Measurements from ENCODE around the gene NLRP9.

NLRP9 gene

DNA sequence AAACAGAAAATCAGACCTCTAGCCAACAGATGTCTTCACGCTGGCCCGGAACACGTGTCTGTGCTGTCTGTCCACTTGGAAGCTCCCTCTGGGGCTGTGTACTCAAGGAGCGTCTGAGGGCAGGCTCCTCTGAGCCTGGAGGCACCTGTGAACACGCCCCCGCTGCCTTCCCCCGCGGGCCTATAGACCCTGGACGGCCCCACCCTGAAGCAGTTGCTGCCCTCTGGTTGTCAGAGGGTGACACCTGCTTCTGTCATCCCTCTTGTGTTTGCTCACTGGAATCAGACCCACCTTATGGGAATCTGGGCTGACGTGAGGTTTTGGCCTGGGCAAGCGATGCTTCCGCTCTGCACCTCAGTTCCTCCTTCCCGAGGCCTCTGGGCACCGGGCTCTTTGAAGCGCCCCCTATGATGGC is 44.0 kb downstream of the NLRP9 start:
- Histone ChIP-seq H3K9me3 (ENCODE audit: control insufficient read depth, insufficient read depth, low read length) (no peaks in the 10 kb centered on the region), H3K27me3 (ENCODE audit: control insufficient read depth, insufficient read depth, low read length) (no peaks in the 10 kb centered on the region), H3K27ac (ENCODE audit: low read depth, low read length) (no peak overlapping the region), H3K9ac (ENCODE audit: low read depth, low read length) (no peak overlapping the region), H3K36me3 (ENCODE audit: control insufficient read depth, insufficient read depth, low read length) (peaks cover 51% of the 10 kb centered on the region), H3K4me1 (ENCODE audit: control insufficient read depth, insufficient read depth, low read length) (no peaks in the 10 kb centered on the region), H3K4me3 (ENCODE audit: low read depth, low read length) (no peak overlapping the region)

GRCh38 chr19:55693336-55693974 is 44.7 kb downstream of the NLRP9 start:
- Histone ChIP-seq H3K4me1 (ENCODE audit: control insufficient read depth, insufficient read depth, low read length) (no peaks in the 10 kb centered on the region), H3K36me3 (ENCODE audit: control insufficient read depth, insufficient read depth, low read length) (peaks cover 55% of the 10 kb centered on the region), H3K27ac (ENCODE audit: low read depth, low read length) (no peak overlapping the region), H3K9ac (ENCODE audit: low read depth, low read length) (no peak overlapping the region), H3K27me3 (ENCODE audit: control insufficient read depth, insufficient read depth, low read length) (no peaks in the 10 kb centered on the region), H3K9me3 (ENCODE audit: control insufficient read depth, insufficient read depth, low read length) (no peaks in the 10 kb centered on the region), H3K4me3 (ENCODE audit: low read depth, low read length) (no peak overlapping the region)

- H3K36me3 ChIP-seq (ENCODE audit: control insufficient read depth, insufficient read depth, low read length), result peaks cover 54% of the 10 kb centered on the region
- H3K4me3 ChIP-seq (ENCODE audit: low read depth, low read length), result no peak overlapping the region
- no peak overlapping the region for H3K27ac ChIP-seq (ENCODE audit: low read depth, low read length)
- H3K9me3 ChIP-seq (ENCODE audit: control insufficient read depth, insufficient read depth, low read length), result no peaks in the 10 kb centered on the region
- no peak overlapping the region for H3K9ac ChIP-seq (ENCODE audit: low read depth, low read length)
- H3K27me3 ChIP-seq (ENCODE audit: control insufficient read depth, insufficient read depth, low read length), result no peaks in the 10 kb centered on the region
- H3K4me1 ChIP-seq (ENCODE audit: control insufficient read depth, insufficient read depth, low read length), result no peaks in the 10 kb centered on the region
These were observed 45.5 kb downstream of the NLRP9 start for GRCh38 chr19:55692681-55693081.

- Histone ChIP-seq H3K9ac (ENCODE audit: low read depth, low read length) (no peak overlapping the region), H3K27me3 (ENCODE audit: control insufficient read depth, insufficient read depth, low read length) (no peaks in the 10 kb centered on the region), H3K9me3 (ENCODE audit: control insufficient read depth, insufficient read depth, low read length) (no peaks in the 10 kb centered on the region), H3K4me1 (ENCODE audit: control insufficient read depth, insufficient read depth, low read length) (no peaks in the 10 kb centered on the region), H3K4me3 (ENCODE audit: low read depth, low read length) (no peak overlapping the region), H3K36me3 (ENCODE audit: control insufficient read depth, insufficient read depth, low read length) (peaks cover 50% of the 10 kb centered on the region), H3K27ac (ENCODE audit: low read depth, low read length) (no peak overlapping the region)
These were observed 46.4 kb downstream of the NLRP9 start for GRCh38 chr19:55691561-55692481.

DNA sequence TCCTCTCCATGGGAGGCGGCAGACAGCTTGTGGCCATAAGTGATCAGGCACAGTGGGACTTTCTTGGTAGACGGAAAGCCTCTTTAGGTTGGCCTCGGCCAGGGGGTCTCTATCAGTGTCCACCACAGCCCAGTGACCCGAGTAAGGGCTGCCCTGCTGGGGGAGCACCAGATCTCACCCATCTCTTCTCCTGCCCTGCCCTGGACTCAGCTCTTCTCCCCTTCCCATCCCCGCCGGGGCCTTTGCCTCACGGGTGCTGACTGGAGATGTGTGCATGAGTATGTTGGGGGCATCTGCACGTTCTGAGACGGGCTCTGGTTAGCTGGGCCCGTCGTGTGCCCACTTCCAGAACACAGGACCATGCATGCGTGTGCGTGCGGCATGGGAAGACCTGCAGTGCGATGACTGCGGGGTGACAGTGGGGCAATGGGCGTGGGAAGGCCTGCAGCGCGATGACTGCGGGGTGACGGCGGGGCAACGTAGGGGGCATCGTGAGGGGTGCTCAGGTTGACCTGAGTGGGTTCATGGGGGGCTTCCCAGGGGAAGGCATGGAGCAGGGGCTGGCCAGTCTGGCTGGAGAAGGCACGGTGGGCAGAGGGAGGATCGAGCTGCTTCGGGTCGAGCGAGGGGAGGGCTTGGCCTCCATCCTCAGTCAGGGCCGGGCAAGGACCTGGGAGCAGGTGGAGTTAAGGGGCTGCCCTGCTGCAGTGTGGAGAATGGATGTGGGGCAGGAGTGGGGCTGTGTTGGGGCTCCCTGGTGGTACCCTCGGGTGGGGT is 47.2 kb downstream of the NLRP9 start:
- H3K4me3 ChIP-seq (ENCODE audit: low read depth, low read length), result no peak overlapping the region
- no peaks in the 10 kb centered on the region for H3K27me3 ChIP-seq (ENCODE audit: control insufficient read depth, insufficient read depth, low read length)
- no peaks in the 10 kb centered on the region for H3K4me1 ChIP-seq (ENCODE audit: control insufficient read depth, insufficient read depth, low read length)
- no peaks in the 10 kb centered on the region for H3K9me3 ChIP-seq (ENCODE audit: control insufficient read depth, insufficient read depth, low read length)
- H3K27ac ChIP-seq (ENCODE audit: low read depth, low read length), result no peak overlapping the region
- peaks cover 52% of the 10 kb centered on the region for H3K36me3 ChIP-seq (ENCODE audit: control insufficient read depth, insufficient read depth, low read length)
- no peak overlapping the region for H3K9ac ChIP-seq (ENCODE audit: low read depth, low read length)

- no peaks in the 10 kb centered on the region for H3K4me1 ChIP-seq (ENCODE audit: control insufficient read depth, insufficient read depth, low read length)
- no peak overlapping the region for H3K9ac ChIP-seq (ENCODE audit: low read depth, low read length)
- no peaks in the 10 kb centered on the region for H3K27me3 ChIP-seq (ENCODE audit: control insufficient read depth, insufficient read depth, low read length)
- peaks cover 54% of the 10 kb centered on the region for H3K36me3 ChIP-seq (ENCODE audit: control insufficient read depth, insufficient read depth, low read length)
- H3K4me3 ChIP-seq (ENCODE audit: low read depth, low read length), result no peak overlapping the region
- H3K27ac ChIP-seq (ENCODE audit: low read depth, low read length), result no peak overlapping the region
- no peaks in the 10 kb centered on the region for H3K9me3 ChIP-seq (ENCODE audit: control insufficient read depth, insufficient read depth, low read length)
These were observed 48.0 kb downstream of the NLRP9 start for GRCh38 chr19:55690109-55690768.

DNA sequence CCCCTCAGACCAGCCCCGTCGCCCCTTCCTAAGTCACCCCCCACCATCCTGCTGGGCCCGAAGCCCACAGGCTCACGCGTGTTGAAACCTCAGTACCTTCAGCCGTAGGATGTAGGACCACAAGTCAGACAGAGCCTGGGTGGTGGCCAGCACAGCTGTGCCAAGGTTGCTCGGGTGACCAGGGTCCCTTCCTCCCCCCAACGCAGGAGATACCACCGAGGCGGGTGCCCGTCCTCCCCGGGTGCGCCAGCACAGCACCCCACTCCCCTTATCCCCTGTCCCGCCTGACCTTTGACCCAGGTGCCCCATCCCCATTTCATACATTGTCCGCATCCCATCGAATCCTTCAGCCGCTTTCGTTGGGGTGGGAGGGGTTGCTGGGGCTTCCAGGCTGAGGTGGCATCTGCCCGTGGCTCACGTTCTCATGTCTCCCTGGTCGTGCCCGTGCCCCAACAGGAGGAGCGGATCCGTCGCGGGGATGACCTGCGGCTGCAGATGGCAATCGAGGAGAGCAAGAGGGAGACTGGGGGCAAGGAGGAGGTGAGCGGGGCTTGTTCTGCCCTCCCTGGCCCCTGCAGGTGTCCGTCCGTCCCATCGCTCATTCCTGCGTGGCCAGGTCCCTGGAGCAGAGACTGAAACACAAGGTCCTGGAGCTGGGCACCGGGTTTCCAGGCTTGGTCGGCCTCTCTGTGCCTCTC is 48.6 kb downstream of the NLRP9 start:
- Histone ChIP-seq H3K4me1 (ENCODE audit: control insufficient read depth, insufficient read depth, low read length) (no peaks in the 10 kb centered on the region), H3K4me3 (ENCODE audit: low read depth, low read length) (no peak overlapping the region), H3K36me3 (ENCODE audit: control insufficient read depth, insufficient read depth, low read length) (peaks cover 56% of the 10 kb centered on the region), H3K9ac (ENCODE audit: low read depth, low read length) (no peak overlapping the region), H3K27ac (ENCODE audit: low read depth, low read length) (no peak overlapping the region), H3K9me3 (ENCODE audit: control insufficient read depth, insufficient read depth, low read length) (no peaks in the 10 kb centered on the region), H3K27me3 (ENCODE audit: control insufficient read depth, insufficient read depth, low read length) (no peaks in the 10 kb centered on the region)

- no peaks in the 10 kb centered on the region for H3K4me1 ChIP-seq (ENCODE audit: control insufficient read depth, insufficient read depth, low read length)
- H3K4me3 ChIP-seq (ENCODE audit: low read depth, low read length), result no peak overlapping the region
- H3K9me3 ChIP-seq (ENCODE audit: control insufficient read depth, insufficient read depth, low read length), result no peaks in the 10 kb centered on the region
- H3K27me3 ChIP-seq (ENCODE audit: control insufficient read depth, insufficient read depth, low read length), result no peaks in the 10 kb centered on the region
- peaks cover 57% of the 10 kb centered on the region for H3K36me3 ChIP-seq (ENCODE audit: control insufficient read depth, insufficient read depth, low read length)
- no peak overlapping the region for H3K9ac ChIP-seq (ENCODE audit: low read depth, low read length)
- H3K27ac ChIP-seq (ENCODE audit: low read depth, low read length), result no peak overlapping the region
These were observed 49.6 kb downstream of the NLRP9 start for GRCh38 chr19:55688422-55689218.

- H3K9me3 ChIP-seq (ENCODE audit: control insufficient read depth, insufficient read depth, low read length), result no peaks in the 10 kb centered on the region
- no peak overlapping the region for H3K27ac ChIP-seq (ENCODE audit: low read depth, low read length)
- H3K27me3 ChIP-seq (ENCODE audit: control insufficient read depth, insufficient read depth, low read length), result no peaks in the 10 kb centered on the region
- H3K36me3 ChIP-seq (ENCODE audit: control insufficient read depth, insufficient read depth, low read length), result peaks cover 51% of the 10 kb centered on the region
- H3K9ac ChIP-seq (ENCODE audit: low read depth, low read length), result no peak overlapping the region
- no peak overlapping the region for H3K4me3 ChIP-seq (ENCODE audit: low read depth, low read length)
- H3K4me1 ChIP-seq (ENCODE audit: control insufficient read depth, insufficient read depth, low read length), result no peaks in the 10 kb centered on the region
These were observed 50.7 kb downstream of the NLRP9 start for GRCh38 chr19:55687281-55688201.
